CD14-positive monocyte (primary cell): ENCODE measurements around the gene SMIM28. TPM values are rescaled to one million over a fixed set of nuclear protein-coding genes. Genes with fewer than 3 reads are reported as not detected.

Experiments used
- DNase-seq, 3 donors: peaks; one replicate each; pipeline ENCODE4 v3.0.0-alpha.2; 2011 to 2022
- H2AFZ ChIP-seq: 2 replicates; pipeline ENCODE4 v1.6.0; 2012; ENCODE audit warnings: mild to moderate bottlenecking, low read depth, low read length, inconsistent platforms; ENCODE audit not compliant: insufficient read depth, poor library complexity, severe bottlenecking
- H3K27ac ChIP-seq, 2 donors: 1 replicate in 1 of 2; 2 replicates in 1 of 2; pipeline ENCODE4 v1.5.1; 2012 to 2013; ENCODE audit warnings: low read length in 2 of 2, control low read depth in 1 of 2, inconsistent platforms in 1 of 2, low read depth in 1 of 2, mild to moderate bottlenecking in 1 of 2
- H3K27me3 ChIP-seq, 2 donors: one replicate each; pipeline versions ENCODE4 v1.6.0 to v1.6.1; 2011 to 2013; ENCODE audit warnings: low read length in 2 of 2; ENCODE audit not compliant: control insufficient read depth in 2 of 2, insufficient read depth in 2 of 2
- H3K36me3 ChIP-seq, 2 donors: replicated peaks in 1 of 2; 1 replicate in 1 of 2; 2 replicates in 1 of 2; pipeline versions ENCODE4 v1.5.1 to v1.6.1; 2012 to 2013; ENCODE audit warnings: low read length in 2 of 2, control low read depth in 1 of 2, inconsistent platforms in 1 of 2, mild to moderate bottlenecking in 1 of 2; ENCODE audit not compliant: insufficient read depth in 2 of 2, control insufficient read depth in 1 of 2
- H3K4me1 ChIP-seq, 2 donors: 1 replicate in 1 of 2; 2 replicates in 1 of 2; pipeline versions ENCODE4 v1.5.1 to v1.6.1; 2012 to 2013; ENCODE audit warnings: low read length in 2 of 2, control low read depth in 1 of 2, inconsistent platforms in 1 of 2, mild to moderate bottlenecking in 1 of 2, moderate library complexity in 1 of 2; ENCODE audit not compliant: insufficient read depth in 2 of 2, control insufficient read depth in 1 of 2
- H3K4me2 ChIP-seq: replicated peaks from 2 replicates; pipeline ENCODE3; 2012; ENCODE audit warnings: low read length, moderate library complexity, mild to moderate bottlenecking; ENCODE audit not compliant: poor library complexity, severe bottlenecking; ENCODE audit errors: extremely low read depth
- H3K4me3 ChIP-seq, 3 experiments: fragments of 200-600 bp in 1 of 3; sonication (generic) in 1 of 3; replicated peaks in 1 of 3; 1 replicate in 2 of 3; 2 replicates in 1 of 3; pipeline ENCODE4 v1.5.1; 2011 to 2013; ENCODE audit warnings: low read length in 3 of 3, mild to moderate bottlenecking in 3 of 3, control low read depth in 2 of 3, low read depth in 2 of 3, inconsistent platforms in 1 of 3, moderate library complexity in 1 of 3
- H3K79me2 ChIP-seq: 2 replicates; pipeline ENCODE4 v1.6.0; 2012; ENCODE audit warnings: mild to moderate bottlenecking, control low read depth, inconsistent platforms, low read length, moderate library complexity; ENCODE audit not compliant: insufficient read depth
- H3K9ac ChIP-seq: 2 replicates; pipeline ENCODE4 v1.6.0; 2017; ENCODE audit warnings: low read length, mild to moderate bottlenecking; ENCODE audit not compliant: insufficient read depth, poor library complexity, severe bottlenecking
- H3K9me3 ChIP-seq, 2 donors: replicated peaks in 1 of 2; 1 replicate in 1 of 2; 2 replicates in 1 of 2; pipeline versions ENCODE4 v1.5.1 to v1.6.1; 2012 to 2013; ENCODE audit warnings: low read length in 2 of 2, control low read depth in 1 of 2; ENCODE audit not compliant: control insufficient read depth in 1 of 2, insufficient read depth in 1 of 2
- H4K20me1 ChIP-seq: 2 replicates; pipeline ENCODE4 v1.6.0; 2012; ENCODE audit warnings: mild to moderate bottlenecking, low read length, control low read depth, moderate library complexity; ENCODE audit not compliant: insufficient read depth
- H3K27ac Mint-ChIP-seq, 7 donors: one replicate each; pipeline ENCODE4 v1.8.0; 2020; ENCODE audit warnings: mild to moderate bottlenecking in 7 of 7, mixed read lengths in 7 of 7, moderate library complexity in 6 of 7, inconsistent platforms in 2 of 7
- H3K27me3 Mint-ChIP-seq, 3 donors: one replicate each; pipeline ENCODE4 v1.8.0; 2021 to 2022; ENCODE audit warnings: low read depth in 3 of 3, mild to moderate bottlenecking in 3 of 3, mixed read lengths in 3 of 3, moderate library complexity in 3 of 3, inconsistent platforms in 1 of 3
- H3K36me3 Mint-ChIP-seq, 2 donors: one replicate each; pipeline ENCODE4 v1.8.0; 2020; ENCODE audit warnings: mixed read lengths in 2 of 2, inconsistent platforms in 1 of 2, mild to moderate bottlenecking in 1 of 2
- H3K4me1 Mint-ChIP-seq: one replicate; pipeline ENCODE4 v1.8.0; 2020; ENCODE audit warnings: mild to moderate bottlenecking, mixed read lengths
- H3K4me3 Mint-ChIP-seq, 2 donors: one replicate each; pipeline ENCODE4 v1.8.0; 2020; ENCODE audit warnings: mild to moderate bottlenecking in 2 of 2, mixed read lengths in 2 of 2, moderate library complexity in 1 of 2
- H3K9me3 Mint-ChIP-seq, 7 donors: one replicate each; pipeline ENCODE4 v1.8.0; 2020 to 2022; ENCODE audit warnings: mixed read lengths in 7 of 7, mild to moderate bottlenecking in 6 of 7, moderate library complexity in 6 of 7, inconsistent platforms in 2 of 7
- CTCF ChIP-seq: fragments of 200-600 bp; IDR thresholded peaks from one replicate; pipeline ENCODE4 v1.8.0; 2022; ENCODE audit warnings: antibody characterized with exemption, mild to moderate bottlenecking
- WGBS: methylation state at CpG from one replicate; pipeline ENCODE4 v1.1.5; 2013; ENCODE audit warnings: missing lambda C conversion rate; ENCODE audit not compliant: insufficient coverage; 5-methylcytosine and 5-hydroxymethylcytosine counted together
- intact Hi-C, 2 donors: fragments of 100-400 bp; cut with micrococcal nuclease; formaldehyde crosslinking; loops; one replicate each; pipeline versions ENCODE4 v1.15.0 to v1.15.1; 2023
- polyA plus RNA-seq, 3 donors: library from polyadenylated mRNA; depleted of rRNA in 1 of 3; unstranded in 2 of 3; stranded (reverse) in 1 of 3; fragments of 300-500 nt in 2 of 3; fragments of >200 nt in 1 of 3; fragmentation: Illumina TruSeq in 2 of 3; gene quantifications; 1 replicate in 2 of 3; 2 replicates in 1 of 3; pipeline ENCODE4 v1.2.3, GENCODE V29; 2012 to 2021

Gene SMIM28
- polyA plus RNA-seq, 3 donors = not detected

DNA sequence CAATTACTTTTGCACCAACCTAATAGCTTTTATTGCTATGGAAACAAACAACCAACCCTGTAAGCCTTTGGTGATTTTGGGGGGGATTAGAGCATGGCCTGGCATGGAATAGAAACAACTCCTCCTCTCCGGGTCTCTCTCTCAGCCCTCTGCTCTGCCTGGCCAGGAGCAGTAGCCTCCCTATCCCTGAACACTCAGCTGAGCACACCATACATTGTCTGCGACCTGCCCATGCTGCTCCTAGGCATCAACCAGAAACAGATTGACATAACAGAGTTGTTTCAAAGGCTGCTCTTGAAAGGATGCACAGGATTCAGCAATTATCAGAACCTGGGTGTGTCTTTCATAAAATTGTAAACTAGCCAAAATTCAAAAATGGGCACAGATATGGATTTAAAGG, 29.8 kb upstream of the SMIM28 start:
- H3K4me3 ChIP-seq = no peak overlapping the region
- DNase-seq = no peak
- H3K9me3 ChIP-seq = no peaks in the 10 kb centered on the region
- H3K27me3 ChIP-seq = peaks cover 0 to 2% of the 10 kb centered on the region in 2 donors
- intact Hi-C loops = no loop called here
- H3K27me3 Mint-ChIP-seq = peaks cover 2 to 5% (median 4%) of the 10 kb centered on the region in 3 donors
- no peak overlapping the region for H2AFZ ChIP-seq
- H4K20me1 ChIP-seq = no peaks in the 10 kb centered on the region
- no peak overlapping the region for H3K27ac ChIP-seq
- TF ChIP-seq CTCF = no peak
- H3K4me1 Mint-ChIP-seq = no peaks in the 10 kb centered on the region
- H3K79me2 ChIP-seq = no peaks in the 10 kb centered on the region
- H3K27ac Mint-ChIP-seq = no peak overlapping the region
- H3K36me3 Mint-ChIP-seq = no peaks in the 10 kb centered on the region
- peaks cover 0 to 3% (median 0%) of the 10 kb centered on the region in 7 donors for H3K9me3 Mint-ChIP-seq
- no peaks in the 10 kb centered on the region for H3K4me1 ChIP-seq
- H3K4me2 ChIP-seq = no peak overlapping the region
- no peak overlapping the region for H3K9ac ChIP-seq
- no peaks in the 10 kb centered on the region for H3K36me3 ChIP-seq
- H3K4me3 Mint-ChIP-seq = no peak overlapping the region
- no CpG with 5 or more reads among the region's 2 CpGs for WGBS

DNA sequence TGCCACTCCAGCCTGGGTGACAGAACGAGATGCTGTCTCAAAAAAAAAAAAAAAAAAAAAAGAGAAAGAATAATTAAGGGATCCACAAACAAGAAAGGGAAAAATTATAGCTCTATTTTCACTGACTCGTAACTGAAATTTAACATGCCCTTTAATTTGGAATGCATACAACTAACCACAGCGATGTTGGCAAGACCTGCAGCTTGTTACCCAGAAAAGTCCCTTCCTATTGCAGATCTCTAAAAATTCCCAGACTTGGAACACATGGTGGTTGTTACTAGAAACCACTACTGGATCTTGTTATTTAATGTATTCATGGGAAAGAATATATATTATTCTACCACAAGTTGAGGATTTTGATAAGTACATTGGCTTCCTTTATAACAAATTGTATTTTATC, 27.8 kb upstream of the SMIM28 start:
- no peaks in the 10 kb centered on the region for H3K9me3 ChIP-seq
- no peak overlapping the region for H2AFZ ChIP-seq
- TF ChIP-seq CTCF = no peak
- no CpG with 5 or more reads among the region's 3 CpGs for WGBS
- no peaks in the 10 kb centered on the region for H4K20me1 ChIP-seq
- H3K27ac ChIP-seq = no peak overlapping the region
- peaks cover 2% of the 10 kb centered on the region in 2 donors for H3K27me3 ChIP-seq
- Mint-ChIP-seq H3K4me1 (no peaks in the 10 kb centered on the region), H3K27me3 (peaks cover 0 to 7% (median 5%) of the 10 kb centered on the region in 3 donors), H3K36me3 (no peaks in the 10 kb centered on the region), H3K27ac (no peak overlapping the region), H3K9me3 (no peaks in the 10 kb centered on the region), H3K4me3 (no peak overlapping the region)
- no peak overlapping the region for H3K4me2 ChIP-seq
- intact Hi-C loops = no loop called here
- no peak overlapping the region for H3K4me3 ChIP-seq
- DNase-seq = no peak
- H3K36me3 ChIP-seq = no peaks in the 10 kb centered on the region
- no peaks in the 10 kb centered on the region for H3K4me1 ChIP-seq
- no peak overlapping the region for H3K9ac ChIP-seq
- no peaks in the 10 kb centered on the region for H3K79me2 ChIP-seq
